Measurements from ENCODE around the gene MTMR3. TPM values are rescaled to one million over a fixed set of nuclear protein-coding genes. Genes with fewer than 3 reads are reported as not detected.

The MTMR3 gene
- polyA plus RNA-seq, 1 of the 3 experiments (the other 2 are of a cell fraction) = 20.4 TPM

DNA sequence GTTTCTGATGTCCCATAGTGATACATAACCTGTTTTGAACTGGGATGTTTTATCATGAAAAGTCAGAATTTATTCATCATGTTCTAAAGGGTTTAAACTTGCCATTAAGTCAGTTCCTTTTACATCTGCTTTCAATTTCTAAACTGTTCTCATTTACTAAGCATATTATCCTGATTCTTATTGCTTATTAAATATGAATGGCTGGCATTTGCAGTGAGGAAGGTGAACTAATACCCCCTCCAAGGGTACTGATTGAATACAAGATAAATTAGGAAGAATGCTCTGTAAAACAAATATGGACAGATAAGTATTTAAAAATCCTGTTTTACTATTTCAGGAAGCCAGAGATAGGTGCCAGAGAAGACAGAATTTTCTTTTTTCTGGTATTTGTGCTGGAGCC lies 126.5 kb downstream of the MTMR3 start:
- H3K4me2 ChIP-seq = no peak overlapping the region
- ChIA-PET CTCF (interaction anchor here (0.8 to 1.5 kb wide), 7 partner anchors 12 to 374 kb away, joined by 3 to 7 read pairs (median 4); partner anchors contain the start of gene MTMR3), POLR2A (no interaction called here)
- no peak overlapping the region for H2AFZ ChIP-seq (ENCODE audit: low read depth)
- no peaks in the 10 kb centered on the region for H3K9me3 ChIP-seq
- peaks cover 7 to 34% of the 10 kb centered on the region in 2 experiments for H3K4me1 ChIP-seq (ENCODE audit: control insufficient read depth in 1 of 2, insufficient read depth in 2 of 2, low read depth in 1 of 2, low read length in 1 of 2)
- H3K36me3 ChIP-seq (replicated peaks in 1 of 2; ENCODE audit: control insufficient read depth in 1 of 2, insufficient read depth in 2 of 2, low read length in 1 of 2) = peaks cover 39 to 42% of the 10 kb centered on the region in 2 experiments
- H3K9me2 ChIP-seq = no peaks in the 10 kb centered on the region
- peaks cover 9% of the 10 kb centered on the region for H3F3A ChIP-seq (replicated peaks; ENCODE audit: insufficient read depth)
- DNase-seq = no peak
- no peak overlapping the region for H3K9ac ChIP-seq
- no peaks in the 10 kb centered on the region for H3K79me2 ChIP-seq (ENCODE audit: insufficient read depth)
- TF ChIP-seq GATA2 (CRISPR knock-in tag; IDR thresholded peaks at IDR 0.05) (peak; percentile 60), TEAD4 (IDR thresholded peaks at IDR 0.05; ENCODE audit: borderline replicate concordance, insufficient read depth) (peak; percentile 35; the same call in 1 of the 2 replicates), RCOR1 (IDR thresholded peaks at IDR 0.05; ENCODE audit: low read length) (peak; percentile 48; the same call in 1 of the 2 replicates), YY1 (IDR thresholded peaks at IDR 0.05; ENCODE audit: low read depth) (no peak), EP300 (IDR thresholded peaks at IDR 0.05; ENCODE audit: borderline replicate concordance in 1 of 2, low read depth in 1 of 2, low read length in 1 of 2) (peak; percentile 41 to 62; a peak in 2 of 4 replicates), TCF12 (IDR thresholded peaks at IDR 0.05) (peak; percentile 61)
- TF ChIP-seq, protein P1, sequence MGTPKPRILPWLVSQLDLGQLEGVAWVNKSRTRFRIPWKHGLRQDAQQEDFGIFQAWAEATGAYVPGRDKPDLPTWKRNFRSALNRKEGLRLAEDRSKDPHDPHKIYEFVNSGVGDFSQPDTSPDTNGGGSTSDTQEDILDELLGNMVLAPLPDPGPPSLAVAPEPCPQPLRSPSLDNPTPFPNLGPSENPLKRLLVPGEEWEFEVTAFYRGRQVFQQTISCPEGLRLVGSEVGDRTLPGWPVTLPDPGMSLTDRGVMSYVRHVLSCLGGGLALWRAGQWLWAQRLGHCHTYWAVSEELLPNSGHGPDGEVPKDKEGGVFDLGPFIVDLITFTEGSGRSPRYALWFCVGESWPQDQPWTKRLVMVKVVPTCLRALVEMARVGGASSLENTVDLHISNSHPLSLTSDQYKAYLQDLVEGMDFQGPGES (IDR thresholded peaks at IDR 0.05; ENCODE audit: low read depth, low read length) = no peak
- TF ChIP-seq, protein P2, sequence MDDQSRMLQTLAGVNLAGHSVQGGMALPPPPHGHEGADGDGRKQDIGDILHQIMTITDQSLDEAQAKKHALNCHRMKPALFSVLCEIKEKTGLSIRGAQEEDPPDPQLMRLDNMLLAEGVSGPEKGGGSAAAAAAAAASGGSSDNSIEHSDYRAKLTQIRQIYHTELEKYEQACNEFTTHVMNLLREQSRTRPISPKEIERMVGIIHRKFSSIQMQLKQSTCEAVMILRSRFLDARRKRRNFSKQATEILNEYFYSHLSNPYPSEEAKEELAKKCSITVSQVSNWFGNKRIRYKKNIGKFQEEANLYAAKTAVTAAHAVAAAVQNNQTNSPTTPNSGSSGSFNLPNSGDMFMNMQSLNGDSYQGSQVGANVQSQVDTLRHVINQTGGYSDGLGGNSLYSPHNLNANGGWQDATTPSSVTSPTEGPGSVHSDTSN (IDR thresholded peaks at IDR 0.05) = no peak; the same call in 1 of the 2 replicates
- no peaks in the 10 kb centered on the region for H3K27me3 ChIP-seq (ENCODE audit: insufficient read depth)
- no peaks in the 10 kb centered on the region for H4K20me1 ChIP-seq (ENCODE audit: insufficient read depth)
- H3K27ac ChIP-seq (ENCODE audit: low read depth in 2 of 2, low read length in 1 of 2) = peak overlapping the region; percentile 40 to 69; a peak in 3 of 4 replicates
- H3K4me3 ChIP-seq (ENCODE audit: low read depth in 2 of 2, low read length in 1 of 2) = no peak overlapping the region

DNA sequence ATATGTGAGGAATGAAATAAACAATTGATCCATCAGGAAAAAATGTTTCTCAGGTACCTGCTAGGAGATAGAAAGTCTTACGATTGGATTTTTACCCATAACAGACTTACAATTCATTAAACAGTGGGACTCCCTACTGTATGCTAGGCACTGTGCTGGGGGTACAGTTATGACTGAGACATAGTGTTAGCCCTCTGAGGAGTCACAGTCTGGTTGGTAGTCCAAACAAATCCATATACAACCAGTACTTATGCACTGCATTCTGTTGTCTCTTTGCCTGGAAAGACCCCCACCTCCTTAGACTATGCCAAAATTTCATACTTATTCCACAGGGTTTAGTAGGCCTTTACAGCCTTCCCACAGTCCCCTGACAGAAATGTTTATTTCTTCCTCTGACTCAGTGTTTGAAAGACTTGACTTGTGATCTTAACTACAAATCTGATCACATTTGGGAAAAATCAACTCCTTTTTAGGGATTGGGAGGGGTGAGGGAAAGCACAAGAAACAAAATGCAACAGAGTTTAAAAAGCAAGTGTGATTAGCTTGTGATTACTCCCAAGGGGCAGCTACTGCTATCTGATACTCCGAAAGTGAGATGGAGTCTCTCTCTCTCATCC lies 127.9 kb downstream of the MTMR3 start:
- peaks cover 12% of the 10 kb centered on the region for H3F3A ChIP-seq (replicated peaks; ENCODE audit: insufficient read depth)
- no peak for DNase-seq
- H3K4me2 ChIP-seq = no peak overlapping the region
- peaks cover 5 to 26% of the 10 kb centered on the region in 2 experiments for H3K4me1 ChIP-seq (ENCODE audit: control insufficient read depth in 1 of 2, insufficient read depth in 2 of 2, low read depth in 1 of 2, low read length in 1 of 2)
- CTCF ChIA-PET = interaction anchor here (0.9 to 1.5 kb wide), 5 partner anchors 33 to 375 kb away, joined by 3 to 7 read pairs (median 4); no protein-coding TSS in a partner anchor
- H3K9me3 ChIP-seq = no peaks in the 10 kb centered on the region
- H2AFZ ChIP-seq (ENCODE audit: low read depth) = no peak overlapping the region
- H3K27ac ChIP-seq (ENCODE audit: low read depth in 2 of 2, low read length in 1 of 2) = peak overlapping the region in 1 of 2 experiments; percentile 7; a peak in 1 of 4 replicates
- TF ChIP-seq NFIC (IDR thresholded peaks at IDR 0.05; ENCODE audit: borderline replicate concordance) (no peak), RFX5 (IDR thresholded peaks at IDR 0.05; ENCODE audit: low read length) (no peak), GABPA (IDR thresholded peaks at IDR 0.05; ENCODE audit: low read depth) (no peak)
- WGBS (ENCODE audit: low lambda C conversion rate) = 46% methylated on average over 2 of the region's 2 CpGs
- POLR2A ChIA-PET = no interaction called here
- H3K79me2 ChIP-seq (ENCODE audit: insufficient read depth) = no peaks in the 10 kb centered on the region
- no peaks in the 10 kb centered on the region for H4K20me1 ChIP-seq (ENCODE audit: insufficient read depth)
- no peaks in the 10 kb centered on the region for H3K9me2 ChIP-seq
- H3K9ac ChIP-seq = no peak overlapping the region
- H3K4me3 ChIP-seq (ENCODE audit: low read depth in 2 of 2, low read length in 1 of 2) = no peak overlapping the region
- H3K36me3 ChIP-seq (replicated peaks in 1 of 2; ENCODE audit: control insufficient read depth in 1 of 2, insufficient read depth in 2 of 2, low read length in 1 of 2) = peaks cover 39 to 40% of the 10 kb centered on the region in 2 experiments
- H3K27me3 ChIP-seq (ENCODE audit: insufficient read depth) = no peaks in the 10 kb centered on the region
